PFSK-1 (cell line): ENCODE measurements around the gene CDKN2B.

Experiments
- FOXP2 ChIP-seq: optimal IDR thresholded peaks from 2 replicates; pipeline ENCODE3; 2011; ENCODE audit warnings: borderline replicate concordance, control low read depth, inconsistent platforms; ENCODE audit not compliant: insufficient read depth; ENCODE audit errors: extremely low read length, extremely low read depth
- POLR2AphosphoS5 ChIP-seq: IDR thresholded peaks from 2 replicates; pipeline ENCODE4 v1.6.1; 2012; ENCODE audit warnings: low read depth, mild to moderate bottlenecking, control low read depth, low read length, moderate library complexity
- SIN3A ChIP-seq: IDR thresholded peaks from 2 replicates; pipeline ENCODE4 v1.6.1; 2012; ENCODE audit warnings: mild to moderate bottlenecking, low read length, moderate library complexity, borderline replicate concordance; ENCODE audit not compliant: insufficient read depth
- TAF1 ChIP-seq: IDR thresholded peaks from 2 replicates; pipeline ENCODE4 v1.6.1; 2012; ENCODE audit warnings: low read length, control low read depth, borderline replicate concordance; ENCODE audit not compliant: insufficient read depth
- TF ChIP-seq, protein P1 (sequence below), 2 experiments: IDR thresholded peaks; 2 replicates each; pipeline versions ENCODE4 v1.6.1 to v1.8.0; 2011 to 2012; ENCODE audit warnings: low read depth in 2 of 2, low read length in 2 of 2, control low read depth in 1 of 2, inconsistent platforms in 1 of 2, mild to moderate bottlenecking in 1 of 2, moderate library complexity in 1 of 2; ENCODE audit not compliant: insufficient read depth in 1 of 2

DNA sequence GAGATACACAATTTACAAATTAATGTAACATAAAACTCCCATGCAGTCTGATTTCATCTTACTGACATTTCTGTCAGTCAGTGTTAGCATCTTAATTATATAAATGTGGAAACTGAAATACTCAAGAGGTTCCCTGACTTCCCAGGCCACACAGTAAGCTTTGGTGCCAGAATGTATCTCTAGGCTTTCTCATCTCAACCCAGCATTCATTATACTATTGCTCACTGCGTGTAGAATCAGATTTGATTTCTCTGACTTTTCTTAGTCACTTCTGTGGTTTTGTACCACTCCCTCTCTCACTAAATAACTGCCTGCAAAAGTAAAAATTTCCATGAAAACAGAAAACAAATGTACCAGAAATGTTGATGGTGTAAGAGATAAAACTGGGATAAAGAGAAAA, 31.7 kb upstream of the CDKN2B start:
- TF ChIP-seq POLR2AphosphoS5, result no peak
- TF ChIP-seq, protein P1, sequence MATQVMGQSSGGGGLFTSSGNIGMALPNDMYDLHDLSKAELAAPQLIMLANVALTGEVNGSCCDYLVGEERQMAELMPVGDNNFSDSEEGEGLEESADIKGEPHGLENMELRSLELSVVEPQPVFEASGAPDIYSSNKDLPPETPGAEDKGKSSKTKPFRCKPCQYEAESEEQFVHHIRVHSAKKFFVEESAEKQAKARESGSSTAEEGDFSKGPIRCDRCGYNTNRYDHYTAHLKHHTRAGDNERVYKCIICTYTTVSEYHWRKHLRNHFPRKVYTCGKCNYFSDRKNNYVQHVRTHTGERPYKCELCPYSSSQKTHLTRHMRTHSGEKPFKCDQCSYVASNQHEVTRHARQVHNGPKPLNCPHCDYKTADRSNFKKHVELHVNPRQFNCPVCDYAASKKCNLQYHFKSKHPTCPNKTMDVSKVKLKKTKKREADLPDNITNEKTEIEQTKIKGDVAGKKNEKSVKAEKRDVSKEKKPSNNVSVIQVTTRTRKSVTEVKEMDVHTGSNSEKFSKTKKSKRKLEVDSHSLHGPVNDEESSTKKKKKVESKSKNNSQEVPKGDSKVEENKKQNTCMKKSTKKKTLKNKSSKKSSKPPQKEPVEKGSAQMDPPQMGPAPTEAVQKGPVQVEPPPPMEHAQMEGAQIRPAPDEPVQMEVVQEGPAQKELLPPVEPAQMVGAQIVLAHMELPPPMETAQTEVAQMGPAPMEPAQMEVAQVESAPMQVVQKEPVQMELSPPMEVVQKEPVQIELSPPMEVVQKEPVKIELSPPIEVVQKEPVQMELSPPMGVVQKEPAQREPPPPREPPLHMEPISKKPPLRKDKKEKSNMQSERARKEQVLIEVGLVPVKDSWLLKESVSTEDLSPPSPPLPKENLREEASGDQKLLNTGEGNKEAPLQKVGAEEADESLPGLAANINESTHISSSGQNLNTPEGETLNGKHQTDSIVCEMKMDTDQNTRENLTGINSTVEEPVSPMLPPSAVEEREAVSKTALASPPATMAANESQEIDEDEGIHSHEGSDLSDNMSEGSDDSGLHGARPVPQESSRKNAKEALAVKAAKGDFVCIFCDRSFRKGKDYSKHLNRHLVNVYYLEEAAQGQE (IDR thresholded peaks at IDR 0.05; ENCODE audit: insufficient read depth in 1 of 2, low read depth in 2 of 2, low read length in 2 of 2), result no peak
- TF ChIP-seq SIN3A, result no peak
- no peak for TF ChIP-seq TAF1
- TF ChIP-seq FOXP2, result no peak
